A549 (cell line): ENCODE results near the gene NUCKS1. TPM values are rescaled to one million over a fixed set of nuclear protein-coding genes. Genes with fewer than 3 reads are reported as not detected.

Experiments used
- ATAC-seq, 2 experiments: fragments of 200-7000 bp in 1 of 2; fragments of >200 bp in 1 of 2; cut with Nextera tagmentation in 1 of 2; cut with Tn5 transposase in 1 of 2; 3 replicates each; pipeline versions ENCODE4 v1.8.0 to v1.9.1; 2018 to 2020; ENCODE audit warnings: mild to moderate bottlenecking in 1 of 2, moderate library complexity in 1 of 2
- CTCF ChIA-PET: fragments of 300-600 bp; sonication (Branson Sonifier 250); formaldehyde crosslinking; extraction: SDS; loops from one replicate; lab custom pipeline; 2021; ENCODE audit warnings: antibody characterized with exemption, inconsistent platforms; lab: Yijun Ruan, JAX
- POLR2A ChIA-PET: fragments of 350-600 bp; formaldehyde crosslinking; extraction: SDS; loops from one replicate; lab custom pipeline; 2021; ENCODE audit warnings: antibody characterized with exemption, inconsistent platforms; lab: Yijun Ruan, JAX
- DNase-seq, 2 experiments: peaks; one replicate each; pipeline versions ENCODE4 v3.0.0 to v3.0.0-alpha.2; 2011 to 2016; ENCODE audit warnings: low read depth in 1 of 2, low spot score in 1 of 2
- FAIRE-seq: peaks from 2 replicates; lab custom pipeline; 2011; peaks lifted over from hg19 to GRCh38; lab: Jason Lieb, UNC
- H3K27ac ChIP-seq, 2 experiments: fragments of >200 bp; sonication (Bioruptor Twin); formaldehyde crosslinking; 3 replicates each; pipeline ENCODE4 v1.5.1; 2016 to 2017
- H3K4me1 ChIP-seq: fragments of >200 bp; sonication (Bioruptor Twin); formaldehyde crosslinking; 3 replicates; pipeline ENCODE4 v1.6.1; 2016
- H3K4me2 ChIP-seq: fragments of >200 bp; sonication (Bioruptor Twin); formaldehyde crosslinking; 3 replicates; pipeline ENCODE4 v1.6.1; 2016
- H3K4me3 ChIP-seq: fragments of >200 bp; sonication (Bioruptor Twin); formaldehyde crosslinking; 3 replicates; pipeline ENCODE4 v1.5.1; 2016
- H3K9me3 ChIP-seq: fragments of >200 bp; sonication (Bioruptor Twin); formaldehyde crosslinking; 3 replicates; pipeline ENCODE4 v1.6.1; 2016
- CBX2 ChIP-seq: fragments of 200-600 bp; sonication (generic); IDR thresholded peaks from 2 replicates; pipeline ENCODE4 v1.6.1; 2016; ENCODE audit warnings: low read depth, mild to moderate bottlenecking, borderline replicate concordance
- CBX8 ChIP-seq: fragments of 200-600 bp; sonication (generic); IDR thresholded peaks from 2 replicates; pipeline ENCODE4 v1.6.1; 2016
- CEBPB ChIP-seq, 2 experiments: fragments of >200 bp in 1 of 2; sonication (Bioruptor Twin) in 1 of 2; formaldehyde crosslinking in 1 of 2; IDR thresholded peaks; 2 replicates each; pipeline ENCODE4 v1.6.1; 2012 to 2016
- CHD4 ChIP-seq: fragments of 200-600 bp; sonication (generic); IDR thresholded peaks from 2 replicates; pipeline ENCODE4 v1.6.1; 2016; ENCODE audit warnings: antibody characterized with exemption, mild to moderate bottlenecking, borderline replicate concordance
- EHMT2 ChIP-seq: fragments of 200-600 bp; sonication (generic); IDR thresholded peaks from 2 replicates; pipeline ENCODE4 v1.6.1; 2016; ENCODE audit warnings: antibody characterized with exemption, low read depth, mild to moderate bottlenecking, moderate library complexity
- EP300 ChIP-seq, 2 experiments: fragments of >200 bp; sonication (Bioruptor Twin); formaldehyde crosslinking; IDR thresholded peaks; 2 replicates in 1 of 2; 3 replicates in 1 of 2; pipeline ENCODE4 v1.6.1; 2016 to 2017
- FOXS1 ChIP-seq: fragments of 250-450 bp; sonication (Bioruptor Pico); IDR thresholded peaks from 2 replicates; pipeline ENCODE4 v1.5.0; 2020; ENCODE audit warnings: mild to moderate bottlenecking, moderate library complexity
- HDAC2 ChIP-seq: fragments of 200-600 bp; sonication (generic); IDR thresholded peaks from 2 replicates; pipeline ENCODE4 v1.6.1; 2016
- HEYL ChIP-seq: fragments of 250-450 bp; sonication (Bioruptor Pico); IDR thresholded peaks from 2 replicates; pipeline ENCODE4 v1.8.0; 2021; ENCODE audit warnings: mild to moderate bottlenecking, moderate library complexity
- HOXA7 ChIP-seq: fragments of 250-450 bp; sonication (Bioruptor Pico); IDR thresholded peaks from 2 replicates; pipeline ENCODE4 v1.5.0; 2020; ENCODE audit warnings: mild to moderate bottlenecking, moderate library complexity
- HOXB13 ChIP-seq: fragments of 250-450 bp; sonication (Bioruptor Pico); IDR thresholded peaks from 2 replicates; pipeline ENCODE4 v1.5.0; 2020; ENCODE audit warnings: low read depth, mild to moderate bottlenecking, moderate library complexity
- JUNB ChIP-seq: fragments of >200 bp; sonication (Bioruptor Twin); formaldehyde crosslinking; IDR thresholded peaks from 2 replicates; pipeline ENCODE4 v1.6.1; 2016
- KDM5A ChIP-seq: fragments of 200-600 bp; sonication (generic); IDR thresholded peaks from 2 replicates; pipeline ENCODE4 v1.6.1; 2016; ENCODE audit warnings: antibody characterized with exemption, mild to moderate bottlenecking
- NFE2L2 ChIP-seq: fragments of 150-350 bp; conservative IDR thresholded peaks from 2 replicates; pipeline ENCODE4 v1.6.1; 2014; ENCODE audit warnings: low read length
- NR3C1 ChIP-seq: fragments of >200 bp; sonication (Bioruptor Twin); formaldehyde crosslinking; IDR thresholded peaks from 3 replicates; pipeline ENCODE4 v1.6.1; 2017
- POLR2A ChIP-seq: IDR thresholded peaks from 2 replicates; pipeline ENCODE4 v1.6.1; 2012; ENCODE audit warnings: mild to moderate bottlenecking, low read length
- POLR2AphosphoS2 ChIP-seq: conservative IDR thresholded peaks from 2 replicates; pipeline ENCODE4 v1.6.1; 2012; ENCODE audit warnings: low read length, improper control_type of control experiment, inconsistent platforms
- RAD21 ChIP-seq, 2 experiments: fragments of >200 bp in 1 of 2; sonication (Bioruptor Twin) in 1 of 2; formaldehyde crosslinking in 1 of 2; IDR thresholded peaks in 1 of 2; conservative IDR thresholded peaks in 1 of 2; 2 replicates in 1 of 2; 3 replicates in 1 of 2; pipeline ENCODE4 v1.6.1; 2012 to 2018; ENCODE audit warnings: inconsistent platforms in 1 of 2
- RARB ChIP-seq: fragments of 250-450 bp; sonication (Bioruptor Pico); IDR thresholded peaks from 2 replicates; pipeline ENCODE4 v1.8.0; 2021; ENCODE audit warnings: mild to moderate bottlenecking, moderate library complexity
- RCOR1 ChIP-seq: fragments of 150-350 bp; IDR thresholded peaks from 2 replicates; pipeline ENCODE4 v1.6.1; 2014; ENCODE audit warnings: antibody characterized with exemption, low read length, low read depth
- RFX5 ChIP-seq: fragments of 450-650 bp; IDR thresholded peaks from 2 replicates; pipeline ENCODE4 v1.7.1; 2014; ENCODE audit warnings: antibody characterized with exemption, mild to moderate bottlenecking, moderate library complexity
- SMC3 ChIP-seq: fragments of >200 bp; sonication (Bioruptor Twin); formaldehyde crosslinking; IDR thresholded peaks from 3 replicates; pipeline ENCODE4 v1.6.1; 2018; ENCODE audit warnings: inconsistent platforms
- SREBF2 ChIP-seq: fragments of 450-650 bp; IDR thresholded peaks from 2 replicates; pipeline ENCODE4 v1.6.1; 2014; ENCODE audit warnings: mild to moderate bottlenecking, moderate library complexity
- TP53 ChIP-seq: fragments of 250-450 bp; sonication (Bioruptor Pico); IDR thresholded peaks from 2 replicates; pipeline ENCODE4 v1.5.0; 2021; ENCODE audit warnings: mild to moderate bottlenecking, moderate library complexity
- ZNF302 ChIP-seq: fragments of 250-450 bp; sonication (Bioruptor Pico); IDR thresholded peaks from 2 replicates; pipeline ENCODE4 v1.9.0; 2021; ENCODE audit warnings: inconsistent platforms, mild to moderate bottlenecking, moderate library complexity
- WGBS: methylation state at CpG from one replicate; pipeline ENCODE4 v1.1.6; 2017; ENCODE audit errors: missing lambda C conversion rate; 5-methylcytosine and 5-hydroxymethylcytosine counted together
- polyA plus RNA-seq, 4 experiments: library from polyadenylated mRNA; depleted of rRNA in 3 of 4; stranded (reverse); fragments of >200 nt; fragmentation: RNase III in 1 of 4; extraction: RNeasy Plus Mini Kit Qiagen cat#74134 plus additional on column Dnase treatment in 1 of 4; gene quantifications; 2 replicates in 3 of 4; 3 replicates in 1 of 4; pipeline ENCODE4 v1.2.3, GENCODE V29; 2011 to 2017
- TF ChIP-seq, protein P1 (sequence below): fragments of 450-650 bp; IDR thresholded peaks from 2 replicates; pipeline ENCODE4 v1.6.1; 2014; ENCODE audit warnings: antibody characterized with exemption
- TF ChIP-seq, protein P2 (sequence below): IDR thresholded peaks from 2 replicates; pipeline ENCODE4 v1.6.1; 2012; ENCODE audit warnings: low read depth, borderline replicate concordance
- TF ChIP-seq, protein P3 (sequence below): fragments of >200 bp; sonication (Bioruptor Twin); formaldehyde crosslinking; IDR thresholded peaks from 3 replicates; pipeline ENCODE4 v1.5.1; 2016

NUCKS1 gene
- polyA plus RNA-seq, 2 of the 4 experiments (the other 2 are of a cell fraction) = 141 to 190 TPM

DNA sequence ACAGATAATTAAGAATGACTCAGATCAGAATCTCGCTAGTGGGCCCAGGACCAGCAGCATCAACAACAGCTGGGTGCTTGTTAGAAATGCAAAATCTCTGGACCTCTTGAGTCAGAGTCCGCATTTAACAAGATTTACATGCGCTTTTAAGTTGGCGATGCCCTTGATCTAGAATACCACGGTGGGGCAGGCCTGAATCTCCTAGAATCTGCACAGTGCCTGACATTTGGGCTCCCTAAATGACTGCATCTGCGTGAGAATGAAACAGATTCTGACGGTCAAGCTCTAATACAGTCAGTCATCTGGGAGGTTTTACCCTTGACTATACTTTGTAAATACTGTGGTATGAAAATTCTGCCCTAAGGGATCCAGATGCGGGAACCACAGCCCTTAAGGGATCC, 42.5 kb upstream of the NUCKS1 start (continued):
- TF ChIP-seq, protein P1, sequence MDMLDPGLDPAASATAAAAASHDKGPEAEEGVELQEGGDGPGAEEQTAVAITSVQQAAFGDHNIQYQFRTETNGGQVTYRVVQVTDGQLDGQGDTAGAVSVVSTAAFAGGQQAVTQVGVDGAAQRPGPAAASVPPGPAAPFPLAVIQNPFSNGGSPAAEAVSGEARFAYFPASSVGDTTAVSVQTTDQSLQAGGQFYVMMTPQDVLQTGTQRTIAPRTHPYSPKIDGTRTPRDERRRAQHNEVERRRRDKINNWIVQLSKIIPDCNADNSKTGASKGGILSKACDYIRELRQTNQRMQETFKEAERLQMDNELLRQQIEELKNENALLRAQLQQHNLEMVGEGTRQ = no peak
- TF ChIP-seq HEYL = no peak
- no peak for TF ChIP-seq JUNB
- no peak for TF ChIP-seq NR3C1
- no peak for TF ChIP-seq HDAC2
- TF ChIP-seq EP300 (IDR thresholded peaks at IDR 0.05) = no peak
- no peak for TF ChIP-seq NFE2L2

DNA sequence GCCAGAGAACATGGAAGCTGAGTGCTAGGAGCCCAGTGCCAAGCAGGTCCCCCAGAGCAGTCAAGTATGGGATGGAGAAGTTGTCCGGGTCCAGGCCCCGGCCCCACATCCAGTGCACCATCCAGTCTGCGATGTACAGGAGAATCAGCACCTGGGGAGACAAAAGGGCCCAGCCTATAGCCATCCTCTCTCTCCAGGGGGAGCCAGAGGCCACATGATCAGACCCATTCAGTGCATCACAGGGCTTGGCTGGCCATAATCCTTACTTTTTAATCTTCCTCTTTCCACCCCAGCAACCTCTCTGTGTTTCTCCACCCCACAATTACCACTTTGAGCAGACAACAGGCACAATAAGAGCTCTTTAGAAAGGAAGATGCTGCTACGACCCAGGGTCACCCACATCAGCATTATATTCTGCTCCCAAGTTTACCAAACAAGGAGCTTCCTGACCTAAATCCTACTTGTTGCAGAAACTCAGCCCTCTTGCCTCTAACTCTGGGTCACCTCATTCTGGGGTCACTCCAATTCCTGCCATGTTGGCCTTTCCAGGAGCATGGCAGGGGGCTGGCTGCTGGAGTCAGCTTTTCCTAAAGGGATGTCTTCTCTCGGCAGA, 41.7 kb upstream of the NUCKS1 start:
- no peak for FAIRE-seq
- whole genome bisulfite sequencing = 44% methylated on average over 5 of the region's 5 CpGs
- CTCF ChIA-PET = interaction anchor here (0.5 to 17.3 kb wide), 68 partner anchors 8 to 346 kb away, joined by 3 to 371 read pairs (median 5); partner anchors contain the start of genes RAB29, SLC26A9 and SLC41A1

DNA sequence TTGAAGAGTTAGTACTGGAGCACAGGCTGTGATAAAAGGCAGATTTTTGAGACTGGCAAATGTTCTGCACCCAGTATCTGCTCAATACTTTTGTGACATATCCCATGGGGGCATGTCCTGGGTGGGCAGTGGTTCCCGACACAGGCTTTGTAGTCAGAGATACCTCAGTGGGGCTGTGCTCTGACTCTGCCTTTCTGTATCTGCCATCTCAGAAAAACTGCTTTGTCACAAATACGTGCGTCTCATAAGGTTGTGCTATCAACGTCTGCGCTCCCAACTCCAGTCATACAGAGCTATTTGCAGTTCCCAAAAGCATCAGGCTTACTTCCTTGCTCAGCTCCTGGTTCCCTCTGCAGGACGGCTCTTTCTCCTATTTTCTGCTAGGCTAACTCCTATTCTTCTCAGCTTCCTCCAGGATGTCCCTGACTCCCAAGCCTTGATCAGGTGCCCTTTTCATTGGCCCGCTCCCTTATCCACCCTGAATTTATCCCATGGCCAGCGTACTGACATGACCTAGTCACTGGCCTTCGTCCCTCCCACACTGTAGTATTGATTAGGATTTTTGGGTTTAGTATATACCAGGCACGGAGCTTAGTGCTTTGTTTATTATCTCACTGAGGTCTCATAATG, 37.4 kb upstream of the NUCKS1 start:
- Histone ChIP-seq H3K9me3 (no peaks in the 10 kb centered on the region), H3K27ac (no peak overlapping the region), H3K4me1 (no peaks in the 10 kb centered on the region), H3K4me2 (no peak overlapping the region), H3K4me3 (no peak overlapping the region)
- WGBS = 89% methylated on average over 10 of the region's 10 CpGs
- no peak for TF ChIP-seq SREBF2
- no peak for TF ChIP-seq TP53 (CRISPR knock-in tag)
- TF ChIP-seq RFX5 = no peak
- TF ChIP-seq HOXB13 (CRISPR knock-in tag) = no peak
- TF ChIP-seq, protein P1 = no peak
- TF ChIP-seq, protein P2, sequence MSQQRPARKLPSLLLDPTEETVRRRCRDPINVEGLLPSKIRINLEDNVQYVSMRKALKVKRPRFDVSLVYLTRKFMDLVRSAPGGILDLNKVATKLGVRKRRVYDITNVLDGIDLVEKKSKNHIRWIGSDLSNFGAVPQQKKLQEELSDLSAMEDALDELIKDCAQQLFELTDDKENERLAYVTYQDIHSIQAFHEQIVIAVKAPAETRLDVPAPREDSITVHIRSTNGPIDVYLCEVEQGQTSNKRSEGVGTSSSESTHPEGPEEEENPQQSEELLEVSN = no peak
- TF ChIP-seq KDM5A = no peak
- ATAC-seq (no peak), FAIRE-seq (no peak), DNase-seq (no peak)
- POLR2A ChIA-PET = no interaction called here
- CTCF ChIA-PET = interaction anchor here (1.4 to 17.3 kb wide), 5 partner anchors 76 to 195 kb away, joined by 3 to 371 read pairs (median 9); no protein-coding TSS in a partner anchor

More for the DNA sequence above, 41.7 kb upstream of the NUCKS1 start:
- no peaks in the 10 kb centered on the region for H3K4me1 ChIP-seq
- no peak overlapping the region for H3K4me3 ChIP-seq
- peak; percentile 96 to 99 for ATAC-seq
- POLR2A ChIA-PET = interaction anchor here (0.6 to 1.1 kb wide), 2 partner anchors 52 to 185 kb away, joined by 3 read pairs; no protein-coding TSS in a partner anchor
- no peak overlapping the region for H3K4me2 ChIP-seq
- TF ChIP-seq ZNF302 (CRISPR knock-in tag) = no peak
- TF ChIP-seq SMC3 = peak; percentile 87
- no peak for TF ChIP-seq HOXB13 (CRISPR knock-in tag)
- TF ChIP-seq RARB (CRISPR knock-in tag) = no peak
- TF ChIP-seq RAD21 (conservative IDR thresholded peaks at IDR 0.05 in 1 of 2, IDR thresholded peaks at IDR 0.05 in 1 of 2) = peak; percentile 95 to 98
- no peak for TF ChIP-seq EHMT2
- no peak for TF ChIP-seq FOXS1 (CRISPR knock-in tag)
- TF ChIP-seq POLR2AphosphoS2 = no peak
- TF ChIP-seq CEBPB (IDR thresholded peaks at IDR 0.05) = no peak
- no peak for TF ChIP-seq HDAC2
- TF ChIP-seq POLR2A = no peak
- no peak for TF ChIP-seq EP300 (IDR thresholded peaks at IDR 0.05)
- TF ChIP-seq RCOR1 = no peak
- TF ChIP-seq HOXA7 (CRISPR knock-in tag) = no peak
- TF ChIP-seq CBX2 = no peak
- no peak for TF ChIP-seq CBX8
- TF ChIP-seq, protein P3, sequence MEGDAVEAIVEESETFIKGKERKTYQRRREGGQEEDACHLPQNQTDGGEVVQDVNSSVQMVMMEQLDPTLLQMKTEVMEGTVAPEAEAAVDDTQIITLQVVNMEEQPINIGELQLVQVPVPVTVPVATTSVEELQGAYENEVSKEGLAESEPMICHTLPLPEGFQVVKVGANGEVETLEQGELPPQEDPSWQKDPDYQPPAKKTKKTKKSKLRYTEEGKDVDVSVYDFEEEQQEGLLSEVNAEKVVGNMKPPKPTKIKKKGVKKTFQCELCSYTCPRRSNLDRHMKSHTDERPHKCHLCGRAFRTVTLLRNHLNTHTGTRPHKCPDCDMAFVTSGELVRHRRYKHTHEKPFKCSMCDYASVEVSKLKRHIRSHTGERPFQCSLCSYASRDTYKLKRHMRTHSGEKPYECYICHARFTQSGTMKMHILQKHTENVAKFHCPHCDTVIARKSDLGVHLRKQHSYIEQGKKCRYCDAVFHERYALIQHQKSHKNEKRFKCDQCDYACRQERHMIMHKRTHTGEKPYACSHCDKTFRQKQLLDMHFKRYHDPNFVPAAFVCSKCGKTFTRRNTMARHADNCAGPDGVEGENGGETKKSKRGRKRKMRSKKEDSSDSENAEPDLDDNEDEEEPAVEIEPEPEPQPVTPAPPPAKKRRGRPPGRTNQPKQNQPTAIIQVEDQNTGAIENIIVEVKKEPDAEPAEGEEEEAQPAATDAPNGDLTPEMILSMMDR = peak; percentile 90
- TF ChIP-seq CHD4 = no peak
- no peak for TF ChIP-seq JUNB
- H3K27ac ChIP-seq = no peak overlapping the region
- DNase-seq = peak; percentile 49 to 83
- no peaks in the 10 kb centered on the region for H3K9me3 ChIP-seq
